NT2/D1 (cell line): ENCODE measurements around the gene SRXN1.

Experiments used
- DNase-seq: peaks from one replicate; pipeline ENCODE4 v3.0.0-alpha.2; 2011; ENCODE audit warnings: low read depth, low spot score
- H3K27me3 ChIP-seq: 2 replicates; pipeline ENCODE4 v1.6.0; 2011; ENCODE audit warnings: mild to moderate bottlenecking; ENCODE audit not compliant: insufficient read length, insufficient read depth
- H3K36me3 ChIP-seq: 2 replicates; pipeline ENCODE4 v1.6.1; 2011; ENCODE audit warnings: mild to moderate bottlenecking, low read length, mixed read lengths; ENCODE audit not compliant: insufficient read depth, insufficient read length
- H3K4me1 ChIP-seq: 2 replicates; pipeline ENCODE4 v1.5.1; 2011; ENCODE audit not compliant: insufficient read depth, insufficient read length
- H3K4me3 ChIP-seq: 2 replicates; pipeline ENCODE4 v1.5.1; 2011; ENCODE audit warnings: low read depth; ENCODE audit not compliant: insufficient read length
- H3K9ac ChIP-seq: 2 replicates; pipeline ENCODE4 v1.6.0; 2011; ENCODE audit warnings: low read depth; ENCODE audit not compliant: insufficient read length
- H3K9me3 ChIP-seq: 2 replicates; pipeline ENCODE4 v1.5.1; 2011; ENCODE audit warnings: mild to moderate bottlenecking, low read length; ENCODE audit not compliant: insufficient read depth
- SUZ12 ChIP-seq: IDR thresholded peaks from 2 replicates; pipeline ENCODE4 v1.6.1; 2011; ENCODE audit not compliant: insufficient read length, insufficient read depth; ENCODE audit errors: extremely low read depth
- YY1 ChIP-seq: IDR thresholded peaks from 2 replicates; pipeline ENCODE4 v1.6.1; 2011; ENCODE audit not compliant: insufficient read length, insufficient read depth
- ZNF274 ChIP-seq: IDR thresholded peaks from 2 replicates; pipeline ENCODE4 v1.6.1; 2011; ENCODE audit warnings: mild to moderate bottlenecking, low read depth, low read length

The SRXN1 gene

DNA sequence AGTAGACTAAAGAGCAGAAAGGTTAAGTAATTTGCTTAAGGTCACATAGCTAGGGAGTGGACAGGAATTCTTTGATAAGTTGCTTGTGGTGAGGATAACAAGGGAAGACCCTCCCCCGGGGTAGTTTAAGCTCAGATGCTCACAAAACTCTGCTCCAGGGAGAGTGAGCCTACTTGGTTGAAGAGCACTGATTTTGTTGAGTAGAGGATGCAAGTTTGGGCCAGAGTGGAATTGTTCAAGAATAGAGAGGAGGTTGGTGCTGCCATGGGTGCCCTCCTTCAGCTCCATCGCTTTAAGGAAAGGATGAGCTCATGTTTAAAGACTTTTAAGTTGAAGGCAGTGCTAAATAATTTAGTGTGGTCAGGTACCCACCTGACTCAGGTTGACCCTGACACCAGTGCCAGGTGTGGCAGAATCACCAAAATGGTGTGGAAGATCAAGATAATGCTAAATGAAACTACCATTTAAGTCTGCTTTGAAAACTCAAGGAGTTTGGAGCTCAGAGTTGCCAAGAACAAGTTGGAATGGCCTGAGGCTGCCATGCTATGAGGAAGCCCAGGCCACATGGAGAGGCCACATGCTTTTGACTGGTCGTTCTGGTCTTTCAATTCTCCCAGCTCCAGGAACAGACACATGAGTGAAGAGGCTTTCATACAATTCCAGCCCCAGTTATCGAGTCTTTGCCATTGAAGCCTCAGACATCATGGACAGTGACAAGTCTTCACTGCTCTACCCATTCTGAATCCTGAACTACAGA lies 34.9 kb downstream of the SRXN1 start:
- H3K27me3 ChIP-seq, result no peaks in the 10 kb centered on the region
- peaks cover 8% of the 10 kb centered on the region for H3K4me1 ChIP-seq
- no peak for DNase-seq
- H3K9me3 ChIP-seq, result peaks cover 15% of the 10 kb centered on the region
- no peak overlapping the region for H3K9ac ChIP-seq
- TF ChIP-seq ZNF274, result no peak
- no peak for TF ChIP-seq SUZ12
- no peak for TF ChIP-seq YY1
- H3K4me3 ChIP-seq, result no peak overlapping the region
- H3K36me3 ChIP-seq, result no peaks in the 10 kb centered on the region

- TF ChIP-seq ZNF274 (no peak), YY1 (no peak), SUZ12 (no peak)
- peaks cover 9% of the 10 kb centered on the region for H3K27me3 ChIP-seq
- H3K9me3 ChIP-seq, result peaks cover 15% of the 10 kb centered on the region
- peaks cover 9% of the 10 kb centered on the region for H3K4me1 ChIP-seq
- no peak overlapping the region for H3K4me3 ChIP-seq
- no peak for DNase-seq
- H3K9ac ChIP-seq, result no peak overlapping the region
- no peaks in the 10 kb centered on the region for H3K36me3 ChIP-seq
These were observed 37.5 kb downstream of the SRXN1 start for GRCh38 chr20:615514-615913.

DNA sequence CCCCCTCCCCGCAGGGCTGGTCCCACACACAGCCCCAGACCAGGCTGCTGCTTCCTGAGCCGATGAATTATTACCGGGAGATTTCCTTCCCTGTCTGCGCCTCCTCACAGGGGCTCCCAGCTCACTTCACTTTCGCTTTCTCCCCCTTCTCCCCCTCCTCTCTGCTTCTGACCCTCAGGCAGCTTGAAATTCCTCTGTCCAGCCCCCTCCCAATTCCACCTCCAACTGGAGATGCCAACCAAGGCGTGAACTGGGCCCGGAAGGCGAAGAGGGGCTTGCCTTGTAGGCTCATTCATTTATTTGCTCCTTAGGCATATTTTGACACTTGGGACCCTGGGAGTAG lies 41.2 kb downstream of the SRXN1 start:
- Histone ChIP-seq H3K9ac (peak overlapping the region; percentile 24), H3K9me3 (no peaks in the 10 kb centered on the region), H3K4me3 (no peak overlapping the region), H3K36me3 (peaks cover 7% of the 10 kb centered on the region), H3K4me1 (peaks cover 17% of the 10 kb centered on the region), H3K27me3 (peaks cover 26% of the 10 kb centered on the region)
- no peak for DNase-seq
- TF ChIP-seq YY1 (no peak), ZNF274 (no peak), SUZ12 (no peak)

DNA sequence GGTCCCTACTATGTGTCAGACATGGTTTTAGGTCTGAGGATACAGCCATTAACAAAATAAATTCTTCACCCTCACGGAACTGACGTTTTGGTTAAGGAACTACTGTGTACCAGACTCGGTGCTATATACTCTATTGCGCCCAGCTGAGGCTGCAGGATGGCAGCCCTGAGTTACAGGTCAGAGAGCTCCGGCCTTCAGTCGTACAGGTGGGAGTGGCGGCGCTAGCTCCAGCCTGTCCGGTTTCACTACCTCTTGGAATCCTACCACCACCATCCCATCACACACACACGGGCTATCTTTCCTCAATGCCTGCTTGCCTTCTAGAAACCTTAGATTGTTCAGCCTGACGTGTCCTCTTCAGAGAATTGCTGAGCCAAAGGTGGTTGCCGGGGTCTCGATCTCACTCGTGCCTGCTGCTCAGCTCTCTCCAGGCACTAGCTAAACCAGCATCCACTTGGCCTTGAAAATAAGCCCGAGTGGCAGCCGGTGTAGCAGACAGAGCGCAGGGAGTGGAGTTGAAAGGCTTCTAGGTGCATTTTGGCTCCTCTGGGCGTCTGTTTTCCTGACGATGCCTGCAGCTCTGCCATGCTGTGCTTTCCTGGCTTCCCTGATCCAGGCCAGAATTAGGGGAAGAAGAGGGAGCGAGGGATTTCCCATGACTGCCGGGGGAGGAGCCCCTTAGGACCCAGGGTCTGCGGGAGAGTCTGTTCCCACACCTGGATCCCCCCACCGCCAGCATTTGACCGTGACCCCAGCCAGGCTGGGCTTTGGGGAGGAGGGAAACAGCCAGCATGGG lies 41.8 kb downstream of the SRXN1 start:
- H3K4me3 ChIP-seq, result peak overlapping the region; percentile 2
- no peaks in the 10 kb centered on the region for H3K9me3 ChIP-seq
- H3K27me3 ChIP-seq, result peaks cover 26% of the 10 kb centered on the region
- H3K36me3 ChIP-seq, result peaks cover 7% of the 10 kb centered on the region
- H3K9ac ChIP-seq, result peak overlapping the region; percentile 24
- no peak for DNase-seq
- peaks cover 15% of the 10 kb centered on the region for H3K4me1 ChIP-seq
- TF ChIP-seq YY1 (no peak), SUZ12 (no peak), ZNF274 (no peak)

DNA sequence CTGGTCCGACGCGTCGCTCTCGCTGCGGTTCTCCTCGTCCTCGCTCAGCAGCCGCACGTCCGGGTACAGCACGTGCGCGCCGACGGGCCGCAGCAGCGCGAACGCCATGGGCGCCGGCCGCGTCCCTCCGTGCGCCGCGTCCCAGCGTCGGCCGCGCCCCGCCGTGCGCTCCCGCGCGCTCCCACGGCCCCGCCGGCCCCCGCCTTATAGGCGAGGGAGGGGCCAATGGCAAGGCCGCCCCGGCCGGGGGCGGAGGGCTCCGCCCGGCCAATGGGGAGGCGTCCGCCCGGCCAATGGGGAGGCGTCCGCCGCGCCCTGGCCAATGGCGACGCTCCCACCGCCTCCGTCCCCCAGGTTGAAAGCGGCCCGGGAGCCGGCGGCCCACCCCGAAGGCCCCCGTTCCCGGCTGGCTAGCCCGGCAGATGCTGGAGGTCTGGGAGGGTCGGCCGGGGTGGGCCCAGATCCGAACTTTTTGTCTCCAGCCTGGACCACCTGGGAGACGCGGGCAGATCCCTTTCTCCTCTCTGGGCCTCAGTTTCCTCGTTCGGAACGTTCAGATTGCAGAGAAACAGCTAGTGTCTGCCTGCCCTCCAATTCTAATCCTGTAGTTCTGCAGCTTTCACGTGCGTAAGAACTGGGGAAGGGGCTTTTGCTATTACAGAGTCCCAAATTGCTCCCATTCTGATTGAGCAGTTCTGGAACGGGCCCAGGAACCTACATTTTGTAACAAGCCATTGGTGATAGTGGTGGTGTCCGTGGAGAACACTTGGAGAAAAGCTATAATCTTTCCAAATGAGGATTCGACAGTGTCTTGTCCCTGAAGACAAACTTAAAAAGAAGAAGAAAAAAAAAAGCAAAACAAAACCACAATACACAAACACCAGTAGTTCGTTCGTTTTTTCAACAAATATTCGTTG lies 42.6 kb downstream of the SRXN1 start, which contains the start of gene TCF15:
TSS of gene TCF15 (minus strand) at position 180 of the 917 bp plus-strand sequence. CDS start at position 108, 72 bp downstream.
- peaks cover 15% of the 10 kb centered on the region for H3K4me1 ChIP-seq
- TF ChIP-seq SUZ12, result no peak
- TF ChIP-seq ZNF274, result no peak
- TF ChIP-seq YY1, result no peak
- peaks cover 26% of the 10 kb centered on the region for H3K27me3 ChIP-seq
- H3K36me3 ChIP-seq, result peaks cover 7% of the 10 kb centered on the region
- H3K4me3 ChIP-seq, result peak within 1 kb of the TSS; percentile 56
- peak; percentile 66 for DNase-seq
- no peaks in the 10 kb centered on the region for H3K9me3 ChIP-seq
- H3K9ac ChIP-seq, result peak within 1 kb of the TSS; percentile 65

- no peak for TF ChIP-seq SUZ12
- DNase-seq, result no peak
- H3K4me3 ChIP-seq, result peak overlapping the region; percentile 56
- no peaks in the 10 kb centered on the region for H3K9me3 ChIP-seq
- peak overlapping the region; percentile 65 for H3K9ac ChIP-seq
- peaks cover 26% of the 10 kb centered on the region for H3K27me3 ChIP-seq
- peaks cover 18% of the 10 kb centered on the region for H3K4me1 ChIP-seq
- peaks cover 7% of the 10 kb centered on the region for H3K36me3 ChIP-seq
These were observed 43.5 kb downstream of the SRXN1 start for GRCh38 chr20:609371-609964.
